Gastroesophageal sphincter (tissue), 3 donors: Measurements from ENCODE around the gene ZNF672.

Experiments
- CTCF ChIP-seq, 4 experiments: fragments of 200-600 bp in 2 of 4; fragments of 450-650 bp in 2 of 4; sonication (generic) in 1 of 4; IDR thresholded peaks; one replicate each; pipeline ENCODE4 v1.5.1; 2017 to 2019; ENCODE audit warnings: antibody characterized with exemption in 4 of 4, mild to moderate bottlenecking in 2 of 4, moderate library complexity in 2 of 4
- EP300 ChIP-seq: sonication (generic); formaldehyde crosslinking; IDR thresholded peaks from one replicate; pipeline ENCODE4 v1.6.1; 2017; ENCODE audit warnings: antibody characterized with exemption, mild to moderate bottlenecking
- POLR2A ChIP-seq, 2 donors: fragments of 450-650 bp; IDR thresholded peaks; one replicate each; pipeline ENCODE4 v1.6.1; 2017; ENCODE audit warnings: antibody characterized with exemption in 2 of 2, mild to moderate bottlenecking in 2 of 2, moderate library complexity in 1 of 2
- POLR2AphosphoS5 ChIP-seq: sonication (generic); formaldehyde crosslinking; IDR thresholded peaks from one replicate; pipeline ENCODE4 v1.6.1; 2017; ENCODE audit warnings: antibody characterized with exemption

DNA sequence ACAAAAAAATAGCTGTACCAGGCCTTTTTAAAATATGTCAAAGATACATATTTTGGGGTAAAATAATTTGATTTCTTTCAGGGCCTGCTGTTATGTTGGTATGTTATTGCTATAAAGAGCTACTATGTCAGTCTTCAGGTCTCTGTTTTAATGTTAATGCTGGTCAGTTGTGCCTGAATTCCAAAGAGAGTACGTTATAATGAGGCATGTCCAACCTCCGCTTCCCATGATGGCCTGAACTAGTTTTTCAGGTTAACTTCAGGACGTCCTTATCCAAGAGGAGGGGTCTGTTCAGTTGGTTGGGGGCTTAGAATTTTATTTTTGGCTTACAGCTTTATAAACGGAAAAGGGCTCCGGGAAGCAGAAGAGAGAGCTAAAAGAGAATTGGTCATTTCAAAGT, 47.6 kb upstream of the ZNF672 start:
- no peak for TF ChIP-seq CTCF (IDR thresholded peaks at IDR 0.05)
- no peak for TF ChIP-seq POLR2A (IDR thresholded peaks at IDR 0.05)
- TF ChIP-seq POLR2AphosphoS5, result no peak
- TF ChIP-seq EP300, result no peak
